OCI-LY7 (cell line): ENCODE measurements around the gene MSANTD1. TPM values are rescaled to one million over a fixed set of nuclear protein-coding genes. Genes with fewer than 3 reads are reported as not detected.

Experiments
- BruUV-seq: library from RNA; stranded (reverse); fragments of 400-500 nt; replicated peaks from 2 replicates; lab custom pipeline; 2021; lab: Mats Ljungman, UMichigan
- CTCF ChIA-PET: fragments of 300-600 bp; sonication (Branson Sonifier 250); formaldehyde crosslinking; loops from one replicate; lab custom pipeline; 2022; ENCODE audit warnings: antibody characterized with exemption; ENCODE audit not compliant: unreplicated experiment; lab: Charles Lee
- POLR2A ChIA-PET: fragments of 300-600 bp; sonication (Branson Sonifier 250); formaldehyde crosslinking; loops from one replicate; lab custom pipeline; 2022; ENCODE audit warnings: antibody characterized with exemption; lab: Charles Lee
- DNase-seq: peaks from one replicate; pipeline ENCODE4 v3.0.0-alpha.2; 2015; ENCODE audit warnings: low spot score
- H2AFZ ChIP-seq: fragments of 200-600 bp; sonication (generic), shearing (Covaris generic); 2 replicates; pipeline ENCODE4 v1.6.1; 2014; ENCODE audit warnings: mild to moderate bottlenecking, antibody characterized with exemption, low read length, moderate library complexity
- H3K27ac ChIP-seq: fragments of 200-600 bp; sonication (generic); 2 replicates; pipeline ENCODE4 v1.5.1; 2014; ENCODE audit warnings: mixed run types, low read depth, mild to moderate bottlenecking, moderate library complexity, low read length, inconsistent platforms; ENCODE audit not compliant: poor library complexity, severe bottlenecking
- H3K36me3 ChIP-seq: fragments of 200-600 bp; sonication (generic); 2 replicates; pipeline ENCODE4 v1.6.1; 2014; ENCODE audit warnings: mild to moderate bottlenecking, antibody characterized with exemption, low read length, moderate library complexity, mixed read lengths; ENCODE audit not compliant: insufficient read depth
- H3K4me1 ChIP-seq: fragments of 200-600 bp; sonication (generic); 2 replicates; pipeline ENCODE4 v1.5.1; 2014; ENCODE audit warnings: mild to moderate bottlenecking, low read length; ENCODE audit not compliant: insufficient read depth, poor library complexity, severe bottlenecking
- H3K4me2 ChIP-seq: fragments of 200-600 bp; sonication (generic); 2 replicates; pipeline ENCODE4 v1.6.1; 2014; ENCODE audit warnings: mild to moderate bottlenecking, low read length
- H3K4me3 ChIP-seq: fragments of 200-600 bp; sonication (generic); 2 replicates; pipeline ENCODE4 v1.5.1; 2014; ENCODE audit warnings: mild to moderate bottlenecking, low read depth, low read length; ENCODE audit not compliant: poor library complexity, severe bottlenecking
- H3K79me2 ChIP-seq: fragments of 200-600 bp; sonication (generic); 2 replicates; pipeline ENCODE4 v1.6.1; 2016; ENCODE audit warnings: low read depth, mild to moderate bottlenecking, low read length, moderate library complexity, mixed read lengths; ENCODE audit not compliant: insufficient read depth
- H3K9me2 ChIP-seq: fragments of 200-600 bp; sonication (generic); 2 replicates; pipeline ENCODE4 v1.6.1; 2016; ENCODE audit warnings: mild to moderate bottlenecking, low read length, mixed read lengths; ENCODE audit not compliant: insufficient read depth
- H3K9me3 ChIP-seq: fragments of 200-600 bp; sonication (generic); 2 replicates; pipeline ENCODE4 v1.6.1; 2014; ENCODE audit warnings: mild to moderate bottlenecking, mixed run types, low read length, mixed read lengths
- H4K20me1 ChIP-seq: fragments of 200-600 bp; sonication (generic); 2 replicates; pipeline ENCODE4 v1.6.1; 2014; ENCODE audit warnings: mild to moderate bottlenecking, antibody characterized with exemption, low read length, moderate library complexity, mixed read lengths; ENCODE audit not compliant: insufficient read depth
- EZH2phosphoT487 ChIP-seq: fragments of 200-600 bp; sonication (generic); IDR thresholded peaks from 2 replicates; pipeline ENCODE4 v1.6.1; 2018; ENCODE audit warnings: low read depth, borderline replicate concordance, mild to moderate bottlenecking, mixed run types, antibody characterized with exemption, low read length, moderate library complexity, mixed read lengths
- intact Hi-C: fragments of 100-400 bp; cut with micrococcal nuclease; formaldehyde crosslinking; loops from one replicate; pipeline ENCODE4 v1.10.0; 2022; ENCODE audit not compliant: unreplicated experiment
- total RNA-seq, 2 experiments: library from RNA; depleted of rRNA in 1 of 2; stranded (reverse); fragments of >200 nt in 1 of 2; shearing (Covaris generic) in 1 of 2; gene quantifications; 2 replicates each; pipeline ENCODE4 v1.2.3, GENCODE V29; 2014 to 2022
- TF ChIP-seq, protein P1 (sequence below): fragments of 200-600 bp; sonication (generic); conservative IDR thresholded peaks from 2 replicates; pipeline ENCODE4 v1.5.1; 2014; ENCODE audit warnings: mild to moderate bottlenecking, antibody characterized with exemption, low read length, moderate library complexity, mixed read lengths

Gene MSANTD1
- total RNA-seq, 2 experiments from 2014 or later = 0.13 to 1.0 TPM

DNA sequence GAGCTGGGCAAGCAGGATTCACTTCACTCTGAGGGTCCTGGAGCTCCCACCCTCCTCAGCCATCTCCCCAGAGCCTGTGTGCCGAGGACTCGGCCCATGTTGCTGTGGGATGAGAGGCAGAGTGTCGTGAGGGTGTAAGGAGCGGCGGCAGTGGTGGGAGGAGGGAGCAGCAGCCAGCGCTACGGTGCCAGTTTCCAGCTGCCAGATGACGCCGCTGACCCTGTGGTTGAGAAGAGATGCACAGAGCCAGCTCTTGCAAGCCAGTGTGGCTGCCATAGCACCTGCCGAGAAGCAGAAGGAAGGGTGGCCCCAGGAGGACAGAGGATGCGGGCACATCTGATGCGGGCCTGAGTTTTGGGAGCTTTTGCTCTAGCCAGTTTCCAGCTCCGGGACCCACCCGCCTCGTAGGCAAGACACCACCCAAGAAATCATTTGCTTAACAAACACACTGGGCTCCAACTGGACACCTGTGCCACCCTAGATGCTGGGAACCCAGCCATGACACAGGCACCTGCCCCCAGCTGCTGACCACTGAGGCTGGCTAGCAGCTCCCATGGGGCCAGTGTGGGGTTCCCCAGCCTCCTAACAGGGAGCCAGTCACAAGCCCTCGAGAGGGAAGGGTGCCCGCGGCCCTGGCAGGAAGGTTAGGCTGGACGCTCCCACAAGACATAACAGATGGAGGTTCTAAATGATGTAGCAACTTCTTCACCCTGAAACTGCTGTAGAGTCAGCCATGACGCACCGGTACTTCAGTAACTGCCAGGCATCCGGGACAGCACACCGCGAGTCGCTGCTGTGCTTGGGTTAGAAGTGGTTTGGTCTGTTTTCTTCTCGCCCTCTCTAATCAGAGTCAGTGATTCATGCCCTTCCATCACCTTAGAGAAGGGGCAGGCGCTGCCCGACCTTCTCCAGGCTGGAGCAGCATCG lies 8.9 kb downstream of the MSANTD1 start:
- no peaks in the 10 kb centered on the region for H4K20me1 ChIP-seq
- H3K9me2 ChIP-seq = no peaks in the 10 kb centered on the region
- no peaks in the 10 kb centered on the region for H3K79me2 ChIP-seq
- DNase-seq = no peak
- H3K4me1 ChIP-seq = no peaks in the 10 kb centered on the region
- no peak overlapping the region for H3K4me3 ChIP-seq
- H3K36me3 ChIP-seq = no peaks in the 10 kb centered on the region
- no peak overlapping the region for H2AFZ ChIP-seq
- H3K27ac ChIP-seq = no peak overlapping the region
- ChIA-PET POLR2A (interaction anchor here (0.6 kb wide), 2 partner anchors 20 to 419 kb away, joined by 3 read pairs; no protein-coding TSS in a partner anchor), CTCF (interaction anchor here (0.5 kb wide), 1 partner anchor 507 kb away, joined by 3 read pairs; no protein-coding TSS in a partner anchor)
- intact Hi-C loops = no loop called here
- H3K4me2 ChIP-seq = no peak overlapping the region
- TF ChIP-seq, protein P1, sequence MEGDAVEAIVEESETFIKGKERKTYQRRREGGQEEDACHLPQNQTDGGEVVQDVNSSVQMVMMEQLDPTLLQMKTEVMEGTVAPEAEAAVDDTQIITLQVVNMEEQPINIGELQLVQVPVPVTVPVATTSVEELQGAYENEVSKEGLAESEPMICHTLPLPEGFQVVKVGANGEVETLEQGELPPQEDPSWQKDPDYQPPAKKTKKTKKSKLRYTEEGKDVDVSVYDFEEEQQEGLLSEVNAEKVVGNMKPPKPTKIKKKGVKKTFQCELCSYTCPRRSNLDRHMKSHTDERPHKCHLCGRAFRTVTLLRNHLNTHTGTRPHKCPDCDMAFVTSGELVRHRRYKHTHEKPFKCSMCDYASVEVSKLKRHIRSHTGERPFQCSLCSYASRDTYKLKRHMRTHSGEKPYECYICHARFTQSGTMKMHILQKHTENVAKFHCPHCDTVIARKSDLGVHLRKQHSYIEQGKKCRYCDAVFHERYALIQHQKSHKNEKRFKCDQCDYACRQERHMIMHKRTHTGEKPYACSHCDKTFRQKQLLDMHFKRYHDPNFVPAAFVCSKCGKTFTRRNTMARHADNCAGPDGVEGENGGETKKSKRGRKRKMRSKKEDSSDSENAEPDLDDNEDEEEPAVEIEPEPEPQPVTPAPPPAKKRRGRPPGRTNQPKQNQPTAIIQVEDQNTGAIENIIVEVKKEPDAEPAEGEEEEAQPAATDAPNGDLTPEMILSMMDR = no peak
- no peak for TF ChIP-seq EZH2phosphoT487
- H3K9me3 ChIP-seq = no peaks in the 10 kb centered on the region
- BruUV-seq = no TSS peak

- no peak overlapping the region for H3K4me3 ChIP-seq
- no peak for DNase-seq
- H3K4me1 ChIP-seq = no peaks in the 10 kb centered on the region
- no peaks in the 10 kb centered on the region for H3K79me2 ChIP-seq
- no peaks in the 10 kb centered on the region for H4K20me1 ChIP-seq
- H3K4me2 ChIP-seq = no peak overlapping the region
- H3K9me2 ChIP-seq = no peaks in the 10 kb centered on the region
- BruUV-seq = no TSS peak
- ChIA-PET CTCF (no interaction called here), POLR2A (no interaction called here)
- intact Hi-C loops = loop anchor here (5.0 kb wide), 1 partner anchor 71 kb away; no protein-coding TSS in a partner anchor
- no peak for TF ChIP-seq EZH2phosphoT487
- TF ChIP-seq, protein P1 = no peak
- H3K9me3 ChIP-seq = no peaks in the 10 kb centered on the region
- H3K27ac ChIP-seq = no peak overlapping the region
- H3K36me3 ChIP-seq = no peaks in the 10 kb centered on the region
- H2AFZ ChIP-seq = no peak overlapping the region
Observed at GRCh38 chr4:3261411-3262207, 12.7 kb downstream of the MSANTD1 start.
